Measurements from ENCODE around the gene SLC4A4. TPM values are rescaled to one million over a fixed set of nuclear protein-coding genes. Genes with fewer than 3 reads are reported as not detected.

Gene SLC4A4
- polyA plus RNA-seq, 1 of the 3 experiments (the other 2 are of a cell fraction) = not detected

DNA sequence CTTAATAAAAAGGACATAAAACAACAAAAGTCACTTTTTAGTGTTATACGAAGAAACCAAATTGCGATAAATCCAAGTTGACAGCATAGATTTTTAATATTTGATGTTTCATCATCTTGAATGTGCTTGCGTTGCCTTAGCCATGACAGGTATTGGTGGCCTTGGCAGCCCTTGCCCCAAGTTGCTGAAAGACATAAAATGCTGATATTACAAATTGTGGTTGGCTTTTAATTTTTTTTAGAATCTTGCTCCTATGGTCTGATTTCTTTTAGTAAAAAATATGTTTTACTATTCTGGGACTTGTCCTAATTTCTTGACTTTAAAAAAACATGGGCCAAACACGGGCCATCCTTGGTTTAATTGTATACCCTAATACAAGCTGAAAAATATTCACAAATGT, 122.6 kb downstream of the SLC4A4 start:
- ChIA-PET POLR2A (no interaction called here), CTCF (no interaction called here)
- Histone ChIP-seq H3F3A (replicated peaks; ENCODE audit: insufficient read depth) (no peaks in the 10 kb centered on the region), H3K4me2 (no peak overlapping the region), H3K4me1 (ENCODE audit: control insufficient read depth in 1 of 2, insufficient read depth in 2 of 2, low read depth in 1 of 2, low read length in 1 of 2) (no peaks in the 10 kb centered on the region), H4K20me1 (ENCODE audit: insufficient read depth) (no peaks in the 10 kb centered on the region), H3K36me3 (replicated peaks in 1 of 2; ENCODE audit: control insufficient read depth in 1 of 2, insufficient read depth in 2 of 2, low read length in 1 of 2) (no peaks in the 10 kb centered on the region), H3K9me3 (no peaks in the 10 kb centered on the region), H3K79me2 (ENCODE audit: insufficient read depth) (no peaks in the 10 kb centered on the region), H2AFZ (ENCODE audit: low read depth) (no peak overlapping the region), H3K4me3 (ENCODE audit: low read depth in 2 of 2, low read length in 1 of 2) (no peak overlapping the region), H3K27ac (ENCODE audit: low read depth in 2 of 2, low read length in 1 of 2) (no peak overlapping the region), H3K27me3 (ENCODE audit: insufficient read depth) (no peaks in the 10 kb centered on the region), H3K9ac (no peak overlapping the region), H3K9me2 (no peaks in the 10 kb centered on the region)
- WGBS (ENCODE audit: low lambda C conversion rate) = 23% methylated on average over 4 of the region's 4 CpGs
- TF ChIP-seq TCF12 (IDR thresholded peaks at IDR 0.05) = no peak
- TF ChIP-seq GATA2 (CRISPR knock-in tag; IDR thresholded peaks at IDR 0.05) = no peak
- TF ChIP-seq ELF1 (IDR thresholded peaks at IDR 0.05) = no peak
- TF ChIP-seq, protein P1, sequence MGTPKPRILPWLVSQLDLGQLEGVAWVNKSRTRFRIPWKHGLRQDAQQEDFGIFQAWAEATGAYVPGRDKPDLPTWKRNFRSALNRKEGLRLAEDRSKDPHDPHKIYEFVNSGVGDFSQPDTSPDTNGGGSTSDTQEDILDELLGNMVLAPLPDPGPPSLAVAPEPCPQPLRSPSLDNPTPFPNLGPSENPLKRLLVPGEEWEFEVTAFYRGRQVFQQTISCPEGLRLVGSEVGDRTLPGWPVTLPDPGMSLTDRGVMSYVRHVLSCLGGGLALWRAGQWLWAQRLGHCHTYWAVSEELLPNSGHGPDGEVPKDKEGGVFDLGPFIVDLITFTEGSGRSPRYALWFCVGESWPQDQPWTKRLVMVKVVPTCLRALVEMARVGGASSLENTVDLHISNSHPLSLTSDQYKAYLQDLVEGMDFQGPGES (IDR thresholded peaks at IDR 0.05; ENCODE audit: low read depth, low read length) = no peak
- TF ChIP-seq RCOR1 (IDR thresholded peaks at IDR 0.05; ENCODE audit: low read length) = no peak
- no peak for TF ChIP-seq MEF2A (IDR thresholded peaks at IDR 0.05; ENCODE audit: borderline replicate concordance, low read depth)
- DNase-seq = no peak

DNA sequence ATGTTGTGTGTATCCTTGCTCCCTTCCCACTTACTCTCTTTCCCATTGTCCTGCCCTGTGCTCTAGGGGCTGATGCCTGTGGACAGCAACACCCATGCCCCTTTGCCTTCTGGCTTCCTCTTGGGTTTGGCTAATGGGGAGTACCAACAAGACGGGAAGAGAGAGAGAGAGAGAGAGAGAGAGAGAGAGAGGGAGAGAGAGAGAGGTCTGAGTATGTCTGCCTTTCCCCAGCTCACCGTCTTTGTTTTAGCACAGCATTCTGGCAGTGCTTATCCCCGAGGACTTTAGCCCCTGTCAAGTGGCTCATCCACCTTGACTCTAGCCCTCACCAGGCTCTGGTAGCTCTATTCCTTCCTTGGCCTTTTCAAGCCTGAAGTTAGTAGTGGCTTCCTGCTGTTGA, 128.0 kb downstream of the SLC4A4 start:
- POLR2A ChIA-PET = no interaction called here
- no peaks in the 10 kb centered on the region for H3K9me3 ChIP-seq
- no peaks in the 10 kb centered on the region for H3F3A ChIP-seq (replicated peaks; ENCODE audit: insufficient read depth)
- no peak for DNase-seq
- H3K4me3 ChIP-seq (ENCODE audit: low read depth in 2 of 2, low read length in 1 of 2) = no peak overlapping the region
- H3K9ac ChIP-seq = no peak overlapping the region
- no peaks in the 10 kb centered on the region for H3K9me2 ChIP-seq
- no peak overlapping the region for H2AFZ ChIP-seq (ENCODE audit: low read depth)
- H3K27ac ChIP-seq (ENCODE audit: low read depth in 2 of 2, low read length in 1 of 2) = no peak overlapping the region
- CTCF ChIA-PET = no interaction called here
- WGBS (ENCODE audit: low lambda C conversion rate) = 21% methylated on average over 3 of the region's 3 CpGs
- H3K27me3 ChIP-seq (ENCODE audit: insufficient read depth) = no peaks in the 10 kb centered on the region
- no peaks in the 10 kb centered on the region for H3K79me2 ChIP-seq (ENCODE audit: insufficient read depth)
- H3K4me1 ChIP-seq (ENCODE audit: control insufficient read depth in 1 of 2, insufficient read depth in 2 of 2, low read depth in 1 of 2, low read length in 1 of 2) = no peaks in the 10 kb centered on the region
- H3K36me3 ChIP-seq (replicated peaks in 1 of 2; ENCODE audit: control insufficient read depth in 1 of 2, insufficient read depth in 2 of 2, low read length in 1 of 2) = no peaks in the 10 kb centered on the region
- H4K20me1 ChIP-seq (ENCODE audit: insufficient read depth) = no peaks in the 10 kb centered on the region
- TF ChIP-seq EP300 (IDR thresholded peaks at IDR 0.05; ENCODE audit: borderline replicate concordance in 1 of 2, low read depth in 1 of 2, low read length in 1 of 2) = no peak
- no peak for TF ChIP-seq POLR2AphosphoS5 (IDR thresholded peaks at IDR 0.05; ENCODE audit: low read depth, low read length)
- TF ChIP-seq FOXJ3 (CRISPR knock-in tag; IDR thresholded peaks at IDR 0.05) = no peak
- H3K4me2 ChIP-seq = no peak overlapping the region

DNA sequence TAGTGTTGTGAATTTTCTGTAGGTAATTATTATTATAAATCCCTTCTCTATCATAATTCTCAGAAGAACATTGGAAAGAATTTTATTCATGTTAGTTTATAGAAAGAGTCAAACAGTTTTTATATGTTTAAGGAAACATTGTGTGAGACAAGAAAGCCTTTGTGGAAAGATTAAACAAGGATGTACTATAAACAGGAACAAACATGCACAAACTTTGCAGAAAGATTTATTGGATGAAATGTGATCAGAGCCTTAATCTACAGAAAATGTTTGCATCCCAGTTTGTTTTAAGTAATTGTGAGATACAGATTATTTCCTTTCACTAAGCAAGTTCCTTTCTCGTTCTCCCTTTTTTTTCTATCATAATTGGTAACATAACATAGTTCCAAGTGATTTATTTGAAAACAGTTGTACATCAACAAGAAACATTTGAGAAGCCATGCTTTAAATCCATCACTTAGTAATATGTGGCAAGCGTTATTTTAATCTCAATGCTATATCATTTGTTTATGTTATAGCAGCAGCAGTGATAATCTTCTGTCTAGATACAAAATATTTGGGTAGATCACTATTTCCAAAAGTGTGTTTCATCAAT, 129.4 kb downstream of the SLC4A4 start:
- Histone ChIP-seq H2AFZ (ENCODE audit: low read depth) (no peak overlapping the region), H3K4me2 (no peak overlapping the region), H3K9me3 (no peaks in the 10 kb centered on the region), H3K9me2 (no peaks in the 10 kb centered on the region), H3F3A (replicated peaks; ENCODE audit: insufficient read depth) (no peaks in the 10 kb centered on the region), H3K9ac (no peak overlapping the region), H3K27me3 (ENCODE audit: insufficient read depth) (no peaks in the 10 kb centered on the region), H3K4me1 (ENCODE audit: control insufficient read depth in 1 of 2, insufficient read depth in 2 of 2, low read depth in 1 of 2, low read length in 1 of 2) (no peaks in the 10 kb centered on the region), H3K27ac (ENCODE audit: low read depth in 2 of 2, low read length in 1 of 2) (no peak overlapping the region), H3K4me3 (ENCODE audit: low read depth in 2 of 2, low read length in 1 of 2) (no peak overlapping the region), H3K36me3 (replicated peaks in 1 of 2; ENCODE audit: control insufficient read depth in 1 of 2, insufficient read depth in 2 of 2, low read length in 1 of 2) (no peaks in the 10 kb centered on the region), H4K20me1 (ENCODE audit: insufficient read depth) (no peaks in the 10 kb centered on the region), H3K79me2 (ENCODE audit: insufficient read depth) (no peaks in the 10 kb centered on the region)
- DNase-seq = no peak
- CTCF ChIA-PET = no interaction called here
- POLR2A ChIA-PET = no interaction called here
- 5% methylated on average over 2 of the region's 2 CpGs for WGBS (ENCODE audit: low lambda C conversion rate)
- TF ChIP-seq, protein P2, sequence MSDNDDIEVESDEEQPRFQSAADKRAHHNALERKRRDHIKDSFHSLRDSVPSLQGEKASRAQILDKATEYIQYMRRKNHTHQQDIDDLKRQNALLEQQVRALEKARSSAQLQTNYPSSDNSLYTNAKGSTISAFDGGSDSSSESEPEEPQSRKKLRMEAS (IDR thresholded peaks at IDR 0.05; ENCODE audit: low read depth) = no peak
- TF ChIP-seq JUND (IDR thresholded peaks at IDR 0.05) (no peak), MXI1 (IDR thresholded peaks at IDR 0.05; ENCODE audit: low read depth, low read length) (no peak), NFIC (IDR thresholded peaks at IDR 0.05; ENCODE audit: borderline replicate concordance) (no peak), SMC3 (IDR thresholded peaks at IDR 0.05; ENCODE audit: low read depth, low read length) (no peak), GATA2 (CRISPR knock-in tag; IDR thresholded peaks at IDR 0.05) (no peak), TEAD4 (IDR thresholded peaks at IDR 0.05; ENCODE audit: borderline replicate concordance, insufficient read depth) (no peak), SIN3A (IDR thresholded peaks at IDR 0.05; ENCODE audit: borderline replicate concordance, low read depth, low read length) (no peak), POLR2AphosphoS5 (IDR thresholded peaks at IDR 0.05; ENCODE audit: low read depth, low read length) (no peak), GABPA (IDR thresholded peaks at IDR 0.05; ENCODE audit: low read depth) (no peak), FOXM1 (IDR thresholded peaks at IDR 0.05; ENCODE audit: low read depth) (no peak)
- TF ChIP-seq, protein P3, sequence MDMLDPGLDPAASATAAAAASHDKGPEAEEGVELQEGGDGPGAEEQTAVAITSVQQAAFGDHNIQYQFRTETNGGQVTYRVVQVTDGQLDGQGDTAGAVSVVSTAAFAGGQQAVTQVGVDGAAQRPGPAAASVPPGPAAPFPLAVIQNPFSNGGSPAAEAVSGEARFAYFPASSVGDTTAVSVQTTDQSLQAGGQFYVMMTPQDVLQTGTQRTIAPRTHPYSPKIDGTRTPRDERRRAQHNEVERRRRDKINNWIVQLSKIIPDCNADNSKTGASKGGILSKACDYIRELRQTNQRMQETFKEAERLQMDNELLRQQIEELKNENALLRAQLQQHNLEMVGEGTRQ (IDR thresholded peaks at IDR 0.05; ENCODE audit: borderline replicate concordance, low read depth, low read length) = no peak
- TF ChIP-seq, protein P4, sequence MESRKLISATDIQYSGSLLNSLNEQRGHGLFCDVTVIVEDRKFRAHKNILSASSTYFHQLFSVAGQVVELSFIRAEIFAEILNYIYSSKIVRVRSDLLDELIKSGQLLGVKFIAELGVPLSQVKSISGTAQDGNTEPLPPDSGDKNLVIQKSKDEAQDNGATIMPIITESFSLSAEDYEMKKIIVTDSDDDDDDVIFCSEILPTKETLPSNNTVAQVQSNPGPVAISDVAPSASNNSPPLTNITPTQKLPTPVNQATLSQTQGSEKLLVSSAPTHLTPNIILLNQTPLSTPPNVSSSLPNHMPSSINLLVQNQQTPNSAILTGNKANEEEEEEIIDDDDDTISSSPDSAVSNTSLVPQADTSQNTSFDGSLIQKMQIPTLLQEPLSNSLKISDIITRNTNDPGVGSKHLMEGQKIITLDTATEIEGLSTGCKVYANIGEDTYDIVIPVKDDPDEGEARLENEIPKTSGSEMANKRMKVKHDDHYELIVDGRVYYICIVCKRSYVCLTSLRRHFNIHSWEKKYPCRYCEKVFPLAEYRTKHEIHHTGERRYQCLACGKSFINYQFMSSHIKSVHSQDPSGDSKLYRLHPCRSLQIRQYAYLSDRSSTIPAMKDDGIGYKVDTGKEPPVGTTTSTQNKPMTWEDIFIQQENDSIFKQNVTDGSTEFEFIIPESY (IDR thresholded peaks at IDR 0.05; ENCODE audit: borderline replicate concordance, low read depth) = no peak
